OCI-LY7 (cell line): ENCODE measurements around the gene CABP1.

ENCODE experiments used
- CTCF ChIP-seq: fragments of 200-600 bp; sonication (generic); conservative IDR thresholded peaks from 2 replicates; pipeline ENCODE4 v1.5.1; 2014; ENCODE audit warnings: mild to moderate bottlenecking, antibody characterized with exemption, low read length, moderate library complexity, mixed read lengths
- EZH2phosphoT487 ChIP-seq: fragments of 200-600 bp; sonication (generic); IDR thresholded peaks from 2 replicates; pipeline ENCODE4 v1.6.1; 2018; ENCODE audit warnings: low read depth, borderline replicate concordance, mild to moderate bottlenecking, mixed run types, antibody characterized with exemption, low read length, moderate library complexity, mixed read lengths

- no peak for TF ChIP-seq CTCF
- TF ChIP-seq EZH2phosphoT487 = no peak
Observed at GRCh38 chr12:120710031-120710804, 69.8 kb downstream of the CABP1 start, which contains the start of gene UNC119B.
